Mucosa of rectum (tissue), 2 donors: ENCODE measurements around the gene MICALL1.

Source experiments
- H3K27ac ChIP-seq, 2 donors: one replicate each; pipeline ENCODE4 v1.7.0; 2013; ENCODE audit warnings: inconsistent platforms in 2 of 2, low read depth in 2 of 2, low read length in 2 of 2
- H3K27me3 ChIP-seq, 2 donors: one replicate each; pipeline ENCODE4 v1.7.0; 2013; ENCODE audit warnings: low read length in 2 of 2; ENCODE audit not compliant: control insufficient read depth in 2 of 2, insufficient read depth in 2 of 2
- H3K36me3 ChIP-seq, 2 donors: one replicate each; pipeline ENCODE4 v1.7.0; 2013; ENCODE audit warnings: low read length in 2 of 2; ENCODE audit not compliant: control insufficient read depth in 2 of 2, insufficient read depth in 2 of 2
- H3K4me1 ChIP-seq, 2 donors: one replicate each; pipeline ENCODE4 v1.7.0; 2013; ENCODE audit warnings: low read length in 2 of 2, mild to moderate bottlenecking in 1 of 2; ENCODE audit not compliant: control insufficient read depth in 2 of 2, insufficient read depth in 2 of 2
- H3K4me3 ChIP-seq, 2 donors: one replicate each; pipeline ENCODE4 v1.7.0; 2013; ENCODE audit warnings: low read length in 2 of 2
- H3K9ac ChIP-seq, 2 donors: one replicate each; pipeline ENCODE4 v1.7.0; 2013; ENCODE audit warnings: low read length in 2 of 2, low read depth in 1 of 2, mild to moderate bottlenecking in 1 of 2
- H3K9me3 ChIP-seq, 2 donors: one replicate each; pipeline ENCODE4 v1.7.0; 2013; ENCODE audit warnings: low read length in 2 of 2; ENCODE audit not compliant: control insufficient read depth in 2 of 2
- donor health status: healthy.
- donor health status: Normal muscosa, but diverticular disease.

Gene MICALL1

GRCh38 chr22:37892566-37893335 lies 13.3 kb upstream of the MICALL1 start:
- Histone ChIP-seq H3K27me3 (no peaks in the 10 kb centered on the region), H3K4me1 (peaks cover 8 to 13% of the 10 kb centered on the region in 2 donors), H3K9me3 (no peaks in the 10 kb centered on the region), H3K4me3 (no peak overlapping the region), H3K9ac (no peak overlapping the region), H3K27ac (peak overlapping the region in 1 of 2 donors; percentile 16), H3K36me3 (peaks cover 11 to 17% of the 10 kb centered on the region in 2 donors)

GRCh38 chr22:37893583-37893983 lies 12.5 kb upstream of the MICALL1 start:
- Histone ChIP-seq H3K4me1 (peaks cover 8 to 13% of the 10 kb centered on the region in 2 donors), H3K36me3 (peaks cover 5 to 10% of the 10 kb centered on the region in 2 donors), H3K9me3 (no peaks in the 10 kb centered on the region), H3K27ac (no peak overlapping the region), H3K4me3 (no peak overlapping the region), H3K9ac (no peak overlapping the region), H3K27me3 (no peaks in the 10 kb centered on the region)

GRCh38 chr22:37894939-37895670 lies 11.0 kb upstream of the MICALL1 start:
- H3K9ac ChIP-seq = no peak overlapping the region

GRCh38 chr22:37896181-37896592 lies 9.9 kb upstream of the MICALL1 start:
- H3K27ac ChIP-seq = peak overlapping the region; percentile 62 to 83

More at GRCh38 chr22:37894939-37895670, 11.0 kb upstream of the MICALL1 start:
- Histone ChIP-seq H3K4me3 (no peak overlapping the region), H3K27me3 (no peaks in the 10 kb centered on the region), H3K36me3 (peaks cover 0 to 2% of the 10 kb centered on the region in 2 donors), H3K9me3 (no peaks in the 10 kb centered on the region), H3K27ac (no peak overlapping the region), H3K4me1 (peaks cover 8 to 13% of the 10 kb centered on the region in 2 donors)

GRCh38 chr22:37896939-37897338 lies 9.2 kb upstream of the MICALL1 start:
- Histone ChIP-seq H3K27ac (peak overlapping the region in 1 of 2 donors; percentile 83), H3K9ac (no peak overlapping the region)

More at GRCh38 chr22:37896181-37896592, 9.9 kb upstream of the MICALL1 start:
- no peak overlapping the region for H3K4me3 ChIP-seq
- no peaks in the 10 kb centered on the region for H3K36me3 ChIP-seq
- H3K9me3 ChIP-seq = no peaks in the 10 kb centered on the region
- no peaks in the 10 kb centered on the region for H3K27me3 ChIP-seq
- peak overlapping the region; percentile 2 to 26 for H3K9ac ChIP-seq
- H3K4me1 ChIP-seq = peaks cover 8 to 13% of the 10 kb centered on the region in 2 donors

GRCh38 chr22:37897807-37898206 lies 8.3 kb upstream of the MICALL1 start:
- Histone ChIP-seq H3K9ac (no peak overlapping the region), H3K36me3 (no peaks in the 10 kb centered on the region), H3K4me3 (no peak overlapping the region), H3K27ac (no peak overlapping the region), H3K27me3 (no peaks in the 10 kb centered on the region), H3K9me3 (no peaks in the 10 kb centered on the region), H3K4me1 (peaks cover 8 to 13% of the 10 kb centered on the region in 2 donors)

More at GRCh38 chr22:37896939-37897338, 9.2 kb upstream of the MICALL1 start:
- Histone ChIP-seq H3K4me3 (no peak overlapping the region), H3K36me3 (no peaks in the 10 kb centered on the region), H3K9me3 (no peaks in the 10 kb centered on the region), H3K4me1 (peaks cover 8 to 13% of the 10 kb centered on the region in 2 donors), H3K27me3 (no peaks in the 10 kb centered on the region)

GRCh38 chr22:37898441-37899181 lies 7.5 kb upstream of the MICALL1 start:
- H3K27me3 ChIP-seq = no peaks in the 10 kb centered on the region
- no peaks in the 10 kb centered on the region for H3K36me3 ChIP-seq
- H3K4me3 ChIP-seq = no peak overlapping the region
- no peak overlapping the region for H3K27ac ChIP-seq
- H3K9me3 ChIP-seq = no peaks in the 10 kb centered on the region
- H3K4me1 ChIP-seq = peaks cover 8 to 10% of the 10 kb centered on the region in 2 donors
- no peak overlapping the region for H3K9ac ChIP-seq

- peaks cover 9 to 16% of the 10 kb centered on the region in 2 donors for H3K4me1 ChIP-seq
- no peaks in the 10 kb centered on the region for H3K9me3 ChIP-seq
- peak overlapping the region in 1 of 2 donors; percentile 67 for H3K4me3 ChIP-seq
- H3K27ac ChIP-seq = peak overlapping the region; percentile 68
- H3K9ac ChIP-seq = peak overlapping the region in 1 of 2 donors; percentile 64
- H3K36me3 ChIP-seq = no peaks in the 10 kb centered on the region
- H3K27me3 ChIP-seq = no peaks in the 10 kb centered on the region
Measured at GRCh38 chr22:37904572-37905533, 1.2 kb upstream of the MICALL1 start.

- H3K36me3 ChIP-seq = peaks cover 0 to 4% of the 10 kb centered on the region in 2 donors
- peak overlapping the region; percentile 78 to 80 for H3K9ac ChIP-seq
- H3K4me3 ChIP-seq = peak overlapping the region; percentile 69 to 77
- H3K27me3 ChIP-seq = no peaks in the 10 kb centered on the region
- peak overlapping the region; percentile 14 to 61 for H3K27ac ChIP-seq
- H3K9me3 ChIP-seq = no peaks in the 10 kb centered on the region
- peaks cover 9 to 16% of the 10 kb centered on the region in 2 donors for H3K4me1 ChIP-seq
Measured at GRCh38 chr22:37906364-37907008, 389 bp downstream of the MICALL1 start.
